Nephron (organoid): ENCODE data around the gene DHX8.
"Not testable (repeated sequence)": the region's sequence is repeated elsewhere in the genome, so short reads cannot be mapped to it uniquely, and the experiment has no call there.

Source experiments
- H3K27ac Mint-ChIP-seq, 3 experiments: 2 replicates each; pipeline ENCODE4 v1.8.0; 2020; ENCODE audit warnings: mixed read lengths in 3 of 3, mild to moderate bottlenecking in 2 of 3, moderate library complexity in 1 of 3
- H3K27me3 Mint-ChIP-seq: 2 replicates; pipeline ENCODE4 v1.8.0; 2021; ENCODE audit warnings: low read depth, mild to moderate bottlenecking, moderate library complexity, mixed read lengths
- H3K36me3 Mint-ChIP-seq: 2 replicates; pipeline ENCODE4 v1.8.0; 2020; ENCODE audit warnings: low read depth, mixed read lengths
- H3K4me1 Mint-ChIP-seq: 2 replicates; pipeline ENCODE4 v1.8.0; 2020; ENCODE audit warnings: mixed read lengths
- H3K4me3 Mint-ChIP-seq, 3 experiments: 2 replicates each; pipeline ENCODE4 v1.8.0; 2020; ENCODE audit warnings: mild to moderate bottlenecking in 3 of 3, mixed read lengths in 3 of 3, moderate library complexity in 2 of 3
- H3K9me3 Mint-ChIP-seq: 2 replicates; pipeline ENCODE4 v1.8.0; 2020; ENCODE audit warnings: mixed read lengths
- TF ChIP-seq, protein P1 (sequence below), 3 experiments: fragments of 200-600 bp; sonication (generic); IDR thresholded peaks; one replicate each; pipeline ENCODE4 v1.5.0; 2021; ENCODE audit warnings: antibody characterized with exemption in 3 of 3; ENCODE audit not compliant: unreplicated experiment in 3 of 3

The DHX8 gene

DNA sequence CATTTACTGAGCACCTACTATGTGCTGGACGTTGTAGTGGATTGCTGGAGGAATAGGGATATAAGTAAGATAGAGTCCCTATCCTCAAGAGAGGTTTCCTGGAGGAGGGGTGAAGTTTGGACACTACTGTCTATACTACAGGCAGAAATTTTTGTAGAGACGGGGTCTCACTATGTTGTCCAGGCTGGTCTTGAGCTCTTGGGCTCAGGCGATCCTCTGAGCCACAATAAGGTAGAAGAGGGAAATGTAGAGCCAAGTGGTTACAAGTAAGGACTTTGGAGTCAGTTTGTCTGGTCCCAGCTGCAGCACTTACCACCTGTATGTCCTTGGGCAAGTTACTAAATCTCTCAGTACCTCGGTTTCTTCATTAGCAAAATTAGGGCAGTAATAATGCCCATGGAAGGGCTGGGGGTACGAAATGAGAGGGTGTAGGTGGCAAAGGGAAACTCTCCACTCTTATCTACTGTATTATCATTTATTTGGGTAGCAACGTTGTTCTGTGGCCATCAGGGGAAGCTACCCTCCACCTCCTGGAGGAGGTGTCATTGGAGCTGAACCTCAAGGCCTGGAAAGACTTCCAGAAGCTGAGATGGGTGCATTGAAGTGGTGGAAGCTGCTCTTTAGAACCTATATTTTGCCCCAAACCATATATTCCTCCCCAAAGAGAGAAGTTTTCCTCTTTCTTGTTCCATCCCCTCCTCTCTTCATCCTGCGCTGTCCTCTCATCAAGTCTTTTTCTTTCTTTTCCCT, 34.9 kb upstream of the DHX8 start:
- Mint-ChIP-seq H3K9me3 (peaks cover 6% of the 10 kb centered on the region), H3K27ac (peak overlapping the region; percentile 52 to 89 (median 77)), H3K27me3 (peaks cover 12% of the 10 kb centered on the region), H3K4me3 (no peak overlapping the region), H3K4me1 (peaks cover 18% of the 10 kb centered on the region), H3K36me3 (no peaks in the 10 kb centered on the region)
- TF ChIP-seq, protein P1, sequence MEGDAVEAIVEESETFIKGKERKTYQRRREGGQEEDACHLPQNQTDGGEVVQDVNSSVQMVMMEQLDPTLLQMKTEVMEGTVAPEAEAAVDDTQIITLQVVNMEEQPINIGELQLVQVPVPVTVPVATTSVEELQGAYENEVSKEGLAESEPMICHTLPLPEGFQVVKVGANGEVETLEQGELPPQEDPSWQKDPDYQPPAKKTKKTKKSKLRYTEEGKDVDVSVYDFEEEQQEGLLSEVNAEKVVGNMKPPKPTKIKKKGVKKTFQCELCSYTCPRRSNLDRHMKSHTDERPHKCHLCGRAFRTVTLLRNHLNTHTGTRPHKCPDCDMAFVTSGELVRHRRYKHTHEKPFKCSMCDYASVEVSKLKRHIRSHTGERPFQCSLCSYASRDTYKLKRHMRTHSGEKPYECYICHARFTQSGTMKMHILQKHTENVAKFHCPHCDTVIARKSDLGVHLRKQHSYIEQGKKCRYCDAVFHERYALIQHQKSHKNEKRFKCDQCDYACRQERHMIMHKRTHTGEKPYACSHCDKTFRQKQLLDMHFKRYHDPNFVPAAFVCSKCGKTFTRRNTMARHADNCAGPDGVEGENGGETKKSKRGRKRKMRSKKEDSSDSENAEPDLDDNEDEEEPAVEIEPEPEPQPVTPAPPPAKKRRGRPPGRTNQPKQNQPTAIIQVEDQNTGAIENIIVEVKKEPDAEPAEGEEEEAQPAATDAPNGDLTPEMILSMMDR (IDR thresholded peaks at IDR 0.05; ENCODE audit: unreplicated experiment in 3 of 3) = no peak

DNA sequence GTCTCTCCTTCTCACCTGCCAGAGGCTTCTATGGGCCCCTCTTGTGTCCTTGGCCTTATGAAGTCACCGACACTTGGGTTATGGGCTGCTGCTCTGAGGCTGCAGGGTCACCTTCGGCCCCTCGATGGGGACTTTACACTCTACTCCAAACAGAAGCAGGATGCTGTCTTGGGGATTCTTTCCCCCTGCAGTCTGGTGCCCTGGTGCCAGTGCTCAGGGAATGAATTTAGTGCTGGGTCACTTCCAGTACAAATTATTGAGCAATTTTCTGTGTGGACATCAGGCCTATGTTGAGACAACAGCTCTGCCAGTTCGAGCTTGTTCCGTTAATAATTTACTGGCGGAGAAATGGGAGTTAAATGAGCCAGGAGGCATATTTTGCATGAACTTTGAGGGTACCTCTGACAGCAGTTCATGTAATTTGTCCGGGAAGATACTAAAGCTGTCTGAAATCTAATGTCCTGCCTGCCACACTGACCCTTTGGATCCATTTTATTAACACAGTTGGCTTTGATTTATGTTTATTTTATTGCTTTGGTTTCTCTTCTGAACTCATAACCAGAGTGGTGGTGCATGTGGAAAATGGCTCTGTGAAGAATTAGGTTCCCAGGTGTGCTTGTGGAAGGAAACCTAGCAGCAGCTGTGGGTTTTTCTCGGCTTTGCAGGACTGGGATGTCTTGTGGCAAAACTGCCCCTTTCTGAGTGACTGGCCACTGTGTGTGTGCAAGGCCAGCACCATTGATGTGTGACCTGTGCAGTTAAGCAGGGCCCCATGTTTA, 34.1 kb upstream of the DHX8 start:
- peaks cover 19% of the 10 kb centered on the region for H3K4me1 Mint-ChIP-seq
- TF ChIP-seq, protein P1 (IDR thresholded peaks at IDR 0.05; ENCODE audit: unreplicated experiment in 3 of 3) = no peak

DNA sequence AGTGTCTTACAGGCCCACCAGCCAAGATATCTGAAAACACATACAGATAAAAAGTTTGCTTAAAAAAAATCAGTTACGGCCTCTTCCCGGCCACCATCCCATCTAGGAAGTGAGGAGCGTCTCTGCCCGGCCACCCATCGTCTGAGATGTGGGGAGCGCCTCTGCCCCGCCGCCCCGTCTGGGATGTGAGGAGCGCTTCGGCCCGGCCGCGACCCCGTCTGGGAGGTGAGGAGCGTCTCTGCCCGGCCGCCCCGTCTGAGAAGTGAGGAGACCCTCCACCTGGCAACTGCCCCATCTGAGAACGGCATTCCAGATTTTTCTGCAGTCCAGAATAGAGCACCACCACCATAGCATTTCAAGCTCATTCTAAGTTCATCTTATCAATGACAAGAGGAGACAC, 33.0 kb upstream of the DHX8 start:
- not testable (repeated sequence) for H3K9me3 Mint-ChIP-seq, H3K4me3 Mint-ChIP-seq, H3K36me3 Mint-ChIP-seq
- Mint-ChIP-seq H3K4me1 (peaks cover 24% of the 10 kb centered on the region), H3K27ac (peak overlapping the region in 1 of 3 experiments; percentile 89), H3K27me3 (peaks cover 12% of the 10 kb centered on the region)

More for the DNA sequence above, 34.1 kb upstream of the DHX8 start:
- Mint-ChIP-seq H3K27me3 (peaks cover 12% of the 10 kb centered on the region), H3K36me3 (no peaks in the 10 kb centered on the region), H3K4me3 (no peak overlapping the region), H3K27ac (peak overlapping the region; percentile 52 to 89 (median 77)), H3K9me3 (peaks cover 6% of the 10 kb centered on the region)

DNA sequence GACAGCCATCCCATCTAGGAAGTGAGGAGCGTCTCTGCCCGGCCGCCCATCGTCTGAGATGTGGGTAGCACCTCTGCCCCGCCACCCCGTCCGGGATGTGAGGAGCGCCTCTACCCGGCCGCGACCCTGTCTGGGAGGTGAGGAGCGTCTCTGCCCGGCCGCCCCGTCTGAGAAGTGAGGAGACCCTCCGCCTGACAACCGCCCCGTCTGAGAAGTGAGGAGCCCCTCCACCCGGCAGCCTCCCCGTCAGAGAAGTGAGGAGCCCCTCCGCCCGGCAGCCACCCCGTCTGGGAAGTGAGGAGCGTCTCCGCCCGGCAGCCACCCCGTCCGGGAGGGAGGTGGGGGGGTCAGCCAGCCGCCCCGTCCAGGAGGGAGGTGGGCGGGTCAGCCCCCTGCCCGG, 32.0 kb upstream of the DHX8 start:
- H3K27me3 Mint-ChIP-seq = peaks cover 16% of the 10 kb centered on the region
- H3K4me1 Mint-ChIP-seq = peaks cover 31% of the 10 kb centered on the region
- not testable (repeated sequence) for H3K9me3 Mint-ChIP-seq, H3K27ac Mint-ChIP-seq, H3K36me3 Mint-ChIP-seq, H3K4me3 Mint-ChIP-seq

- Mint-ChIP-seq H3K27ac (peak overlapping the region; percentile 54 to 85 (median 71)), H3K27me3 (peaks cover 17% of the 10 kb centered on the region), H3K4me1 (peaks cover 47% of the 10 kb centered on the region), H3K9me3 (peaks cover 3% of the 10 kb centered on the region), H3K4me3 (peak overlapping the region in 1 of 3 experiments; percentile 45), H3K36me3 (no peaks in the 10 kb centered on the region)
- TF ChIP-seq, protein P1 (IDR thresholded peaks at IDR 0.05; ENCODE audit: unreplicated experiment in 3 of 3) = no peak
These were observed 30.4 kb upstream of the DHX8 start for GRCh38 chr17:43453331-43453812.

- H3K36me3 Mint-ChIP-seq = no peaks in the 10 kb centered on the region
- peak overlapping the region in 1 of 3 experiments; percentile 8 for H3K27ac Mint-ChIP-seq
- no peak overlapping the region for H3K4me3 Mint-ChIP-seq
- H3K9me3 Mint-ChIP-seq = peaks cover 3% of the 10 kb centered on the region
- peaks cover 14% of the 10 kb centered on the region for H3K27me3 Mint-ChIP-seq
- TF ChIP-seq, protein P1 (IDR thresholded peaks at IDR 0.05; ENCODE audit: unreplicated experiment in 3 of 3) = no peak
- H3K4me1 Mint-ChIP-seq = peaks cover 41% of the 10 kb centered on the region
These were observed 28.9 kb upstream of the DHX8 start for GRCh38 chr17:43454868-43455267.
